Measurements from ENCODE around the gene RABAC1. TPM values are rescaled to one million over a fixed set of nuclear protein-coding genes. Genes with fewer than 3 reads are reported as not detected.

RABAC1 gene
- total and polyA plus RNA-seq, 2 of the 13 experiments (the other 11 are each of a cell fraction or from before 2014, with no cell fraction given): 37.4 to 74.0 TPM

DNA sequence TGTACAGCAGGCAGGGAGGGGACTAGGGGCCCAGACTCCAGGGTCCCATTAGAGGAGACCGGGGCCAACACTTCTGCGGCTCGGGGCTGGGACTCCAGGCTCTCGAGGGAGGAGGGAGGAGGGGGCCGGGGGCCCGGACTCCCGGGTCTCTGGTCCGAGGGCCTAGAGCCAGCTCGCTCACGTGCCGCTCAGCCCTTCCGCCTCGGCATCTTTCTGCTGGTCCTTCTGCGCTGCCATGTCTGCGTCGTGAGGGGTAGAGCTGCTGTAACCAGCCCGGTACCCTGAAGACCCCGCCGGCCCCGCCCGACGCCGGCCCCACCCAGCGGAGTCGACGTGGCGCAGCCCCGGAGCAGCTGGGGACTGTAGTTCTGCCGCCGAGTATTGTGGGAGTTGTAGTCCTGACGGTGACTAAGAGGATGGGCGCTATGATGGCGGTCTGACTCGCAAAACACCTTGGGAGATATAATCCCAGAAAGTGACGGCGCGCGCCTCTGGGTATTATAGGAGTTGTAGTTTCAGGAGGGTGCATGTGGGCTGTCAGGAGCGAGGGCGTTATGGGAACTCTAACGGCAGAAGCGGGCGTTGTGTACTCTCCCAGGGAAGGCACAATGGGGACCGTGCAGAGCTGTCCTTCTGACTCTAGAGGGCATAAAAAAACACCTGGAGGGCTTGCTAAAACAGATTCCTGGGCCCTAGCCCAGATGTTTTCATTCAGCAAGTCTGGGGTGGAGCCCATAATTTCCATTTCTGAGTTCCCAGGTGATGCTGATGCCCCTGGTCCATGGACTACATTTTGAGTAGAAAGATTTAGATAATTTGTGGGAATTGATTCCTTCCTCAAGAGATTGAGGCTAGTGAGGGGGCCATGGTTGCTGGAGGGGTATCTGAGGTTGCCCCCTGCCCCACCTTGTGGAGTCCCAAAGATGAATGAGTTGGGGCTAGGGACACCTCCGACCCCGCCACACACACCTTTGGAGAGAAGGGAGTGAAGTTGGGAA, at the start of gene RABAC1 (continued):
- TF ChIP-seq ZFP41 (CRISPR knock-in tag; IDR thresholded peaks at IDR 0.05; ENCODE audit: borderline replicate concordance): no peak; the same call in 1 of the 2 replicates
- TF ChIP-seq JDP2 (CRISPR knock-in tag; IDR thresholded peaks at IDR 0.05; ENCODE audit: borderline replicate concordance): no peak
- TF ChIP-seq ZNF232 (CRISPR knock-in tag; IDR thresholded peaks at IDR 0.05; ENCODE audit: borderline replicate concordance): no peak
- TF ChIP-seq, protein P1, sequence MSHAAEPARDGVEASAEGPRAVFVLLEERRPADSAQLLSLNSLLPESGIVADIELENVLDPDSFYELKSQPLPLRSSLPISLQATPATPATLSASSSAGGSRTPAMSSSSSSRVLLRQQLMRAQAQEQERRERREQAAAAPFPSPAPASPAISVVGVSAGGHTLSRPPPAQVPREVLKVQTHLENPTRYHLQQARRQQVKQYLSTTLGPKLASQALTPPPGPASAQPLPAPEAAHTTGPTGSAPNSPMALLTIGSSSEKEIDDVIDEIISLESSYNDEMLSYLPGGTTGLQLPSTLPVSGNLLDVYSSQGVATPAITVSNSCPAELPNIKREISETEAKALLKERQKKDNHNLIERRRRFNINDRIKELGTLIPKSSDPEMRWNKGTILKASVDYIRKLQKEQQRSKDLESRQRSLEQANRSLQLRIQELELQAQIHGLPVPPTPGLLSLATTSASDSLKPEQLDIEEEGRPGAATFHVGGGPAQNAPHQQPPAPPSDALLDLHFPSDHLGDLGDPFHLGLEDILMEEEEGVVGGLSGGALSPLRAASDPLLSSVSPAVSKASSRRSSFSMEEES (CRISPR knock-in tag; IDR thresholded peaks at IDR 0.05): no peak; the same call in 1 of the 2 replicates
- TF ChIP-seq MYC (CRISPR knock-in tag; IDR thresholded peaks at IDR 0.05; ENCODE audit: borderline replicate concordance): peak; percentile 15; the same call in 1 of the 2 replicates
- no peak for TF ChIP-seq SIX1 (CRISPR knock-in tag; IDR thresholded peaks at IDR 0.05; ENCODE audit: borderline replicate concordance)
- TF ChIP-seq FOXJ3 (CRISPR knock-in tag; IDR thresholded peaks at IDR 0.05; ENCODE audit: borderline replicate concordance): 0 out of 2 replicates have a peak, but pooled peaks have one; percentile 18
- TF ChIP-seq SRF (IDR thresholded peaks at IDR 0.05; ENCODE audit: low read depth, low read length): no peak; the same call in 1 of the 2 replicates
- TF ChIP-seq ZNF367 (CRISPR knock-in tag; IDR thresholded peaks at IDR 0.05; ENCODE audit: borderline replicate concordance): no peak
- peak; percentile 96 for TF ChIP-seq CREM (IDR thresholded peaks at IDR 0.05)
- 0 out of 2 replicates have a peak, but pooled peaks have one; percentile 23 for TF ChIP-seq CREM (CRISPR knock-in tag; IDR thresholded peaks at IDR 0.05)
- TF ChIP-seq KAT7 (CRISPR knock-in tag; IDR thresholded peaks at IDR 0.05; ENCODE audit: borderline replicate concordance): no peak
- TF ChIP-seq TAF1 (CRISPR knock-in tag; IDR thresholded peaks at IDR 0.05): peak; percentile 45; the same call in 1 of the 2 replicates
- TF ChIP-seq HNRNPK (IDR thresholded peaks at IDR 0.05; ENCODE audit: low read depth, low read length, poor library complexity, severe bottlenecking): no peak
- TF ChIP-seq ZNF772 (CRISPR knock-in tag; IDR thresholded peaks at IDR 0.05): 0 out of 2 replicates have a peak, but pooled peaks have one; percentile 56
- no peak for TF ChIP-seq MED13 (CRISPR knock-in tag; IDR thresholded peaks at IDR 0.05)
- TF ChIP-seq, protein P2, sequence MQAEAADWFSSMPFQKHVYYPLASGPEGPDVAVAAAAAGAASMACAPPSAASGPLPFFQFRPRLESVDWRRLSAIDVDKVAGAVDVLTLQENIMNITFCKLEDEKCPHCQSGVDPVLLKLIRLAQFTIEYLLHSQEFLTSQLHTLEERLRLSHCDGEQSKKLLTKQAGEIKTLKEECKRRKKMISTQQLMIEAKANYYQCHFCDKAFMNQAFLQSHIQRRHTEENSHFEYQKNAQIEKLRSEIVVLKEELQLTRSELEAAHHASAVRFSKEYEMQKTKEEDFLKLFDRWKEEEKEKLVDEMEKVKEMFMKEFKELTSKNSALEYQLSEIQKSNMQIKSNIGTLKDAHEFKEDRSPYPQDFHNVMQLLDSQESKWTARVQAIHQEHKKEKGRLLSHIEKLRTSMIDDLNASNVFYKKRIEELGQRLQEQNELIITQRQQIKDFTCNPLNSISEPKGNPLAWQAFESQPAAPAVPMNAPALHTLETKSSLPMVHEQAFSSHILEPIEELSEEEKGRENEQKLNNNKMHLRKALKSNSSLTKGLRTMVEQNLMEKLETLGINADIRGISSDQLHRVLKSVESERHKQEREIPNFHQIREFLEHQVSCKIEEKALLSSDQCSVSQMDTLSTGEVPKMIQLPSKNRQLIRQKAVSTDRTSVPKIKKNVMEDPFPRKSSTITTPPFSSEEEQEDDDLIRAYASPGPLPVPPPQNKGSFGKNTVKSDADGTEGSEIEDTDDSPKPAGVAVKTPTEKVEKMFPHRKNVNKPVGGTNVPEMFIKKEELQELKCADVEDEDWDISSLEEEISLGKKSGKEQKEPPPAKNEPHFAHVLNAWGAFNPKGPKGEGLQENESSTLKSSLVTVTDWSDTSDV (CRISPR knock-in tag; IDR thresholded peaks at IDR 0.05): no peak
- no peak for TF ChIP-seq NFKB2 (CRISPR knock-in tag; IDR thresholded peaks at IDR 0.05; ENCODE audit: borderline replicate concordance)
- TF ChIP-seq, protein P3, sequence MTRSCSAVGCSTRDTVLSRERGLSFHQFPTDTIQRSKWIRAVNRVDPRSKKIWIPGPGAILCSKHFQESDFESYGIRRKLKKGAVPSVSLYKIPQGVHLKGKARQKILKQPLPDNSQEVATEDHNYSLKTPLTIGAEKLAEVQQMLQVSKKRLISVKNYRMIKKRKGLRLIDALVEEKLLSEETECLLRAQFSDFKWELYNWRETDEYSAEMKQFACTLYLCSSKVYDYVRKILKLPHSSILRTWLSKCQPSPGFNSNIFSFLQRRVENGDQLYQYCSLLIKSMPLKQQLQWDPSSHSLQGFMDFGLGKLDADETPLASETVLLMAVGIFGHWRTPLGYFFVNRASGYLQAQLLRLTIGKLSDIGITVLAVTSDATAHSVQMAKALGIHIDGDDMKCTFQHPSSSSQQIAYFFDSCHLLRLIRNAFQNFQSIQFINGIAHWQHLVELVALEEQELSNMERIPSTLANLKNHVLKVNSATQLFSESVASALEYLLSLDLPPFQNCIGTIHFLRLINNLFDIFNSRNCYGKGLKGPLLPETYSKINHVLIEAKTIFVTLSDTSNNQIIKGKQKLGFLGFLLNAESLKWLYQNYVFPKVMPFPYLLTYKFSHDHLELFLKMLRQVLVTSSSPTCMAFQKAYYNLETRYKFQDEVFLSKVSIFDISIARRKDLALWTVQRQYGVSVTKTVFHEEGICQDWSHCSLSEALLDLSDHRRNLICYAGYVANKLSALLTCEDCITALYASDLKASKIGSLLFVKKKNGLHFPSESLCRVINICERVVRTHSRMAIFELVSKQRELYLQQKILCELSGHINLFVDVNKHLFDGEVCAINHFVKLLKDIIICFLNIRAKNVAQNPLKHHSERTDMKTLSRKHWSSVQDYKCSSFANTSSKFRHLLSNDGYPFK (CRISPR knock-in tag; IDR thresholded peaks at IDR 0.05; ENCODE audit: borderline replicate concordance): peak; percentile 98

All from HepG2 (cell line).